HUES64 (cell line): ENCODE data around the gene SUZ12. TPM values are rescaled to one million over a fixed set of nuclear protein-coding genes. Genes with fewer than 3 reads are reported as not detected.
"Not testable (repeated sequence)": the region's sequence is repeated elsewhere in the genome, so short reads cannot be mapped to it uniquely, and the experiment has no call there.

ENCODE experiments used
- H3K27ac ChIP-seq: 2 replicates; pipeline ENCODE4 v1.7.0; 2013; ENCODE audit warnings: low read depth, low read length, inconsistent platforms
- H3K27me3 ChIP-seq: 2 replicates; pipeline ENCODE4 v1.6.1; 2013; ENCODE audit warnings: mild to moderate bottlenecking, low read length; ENCODE audit not compliant: insufficient read depth
- H3K36me3 ChIP-seq: 2 replicates; pipeline ENCODE4 v1.6.1; 2013; ENCODE audit warnings: mild to moderate bottlenecking, low read length; ENCODE audit not compliant: insufficient read depth
- H3K4me1 ChIP-seq: 2 replicates; pipeline ENCODE4 v1.6.1; 2013; ENCODE audit warnings: mild to moderate bottlenecking, low read length, moderate library complexity; ENCODE audit not compliant: insufficient read depth
- H3K4me3 ChIP-seq: 2 replicates; pipeline ENCODE4 v1.5.1; 2013; ENCODE audit warnings: mild to moderate bottlenecking, low read length, moderate library complexity
- H3K9ac ChIP-seq: 2 replicates; pipeline ENCODE4 v1.6.1; 2013; ENCODE audit warnings: mild to moderate bottlenecking, low read depth, low read length
- H3K9me3 ChIP-seq: 2 replicates; pipeline ENCODE4 v1.6.1; 2013; ENCODE audit warnings: low read depth, low read length; ENCODE audit not compliant: insufficient read depth
- WGBS: fragments of 150-250, 120-280 bp; methylation state at CpG from one replicate; pipeline ENCODE4 v1.1.7; 2013; ENCODE audit warnings: missing lambda C conversion rate; 5-methylcytosine and 5-hydroxymethylcytosine counted together
- polyA plus RNA-seq, 2 experiments: library from polyadenylated mRNA; stranded (reverse); fragments of 50-300 nt; gene quantifications; one replicate each; pipeline ENCODE4 v1.2.3, GENCODE V29; 2013

Gene SUZ12
- polyA plus RNA-seq (2013, experiment 1 of 2) = 28.2 TPM
- polyA plus RNA-seq (2013, experiment 2 of 2) = 26.8 TPM

- Histone ChIP-seq H3K9ac (peak within 1 kb of the TSS; percentile 87), H3K27ac (peak within 1 kb of the TSS; percentile 97), H3K4me3 (peak within 1 kb of the TSS; percentile 69), H3K36me3 (peaks cover 12% of the 10 kb centered on the region)
- not testable (repeated sequence) for H3K27me3 ChIP-seq, H3K4me1 ChIP-seq, H3K9me3 ChIP-seq
- WGBS = under 1% methylated on average over 81 of the region's 93 CpGs
These were observed at the start of gene SUZ12 for GRCh38 chr17:31936615-31937609. Gene SUZ12 (plus strand): TSS chr17:31937007. CDS start chr17:31937247, 240 bp downstream.

GRCh38 chr17:31888124-31888523 lies 48.7 kb upstream of the SUZ12 start:
- H3K27me3 ChIP-seq = no peaks in the 10 kb centered on the region
- no peak overlapping the region for H3K27ac ChIP-seq
- H3K9ac ChIP-seq = no peak overlapping the region
- no peak overlapping the region for H3K4me3 ChIP-seq
- H3K9me3 ChIP-seq = no peaks in the 10 kb centered on the region
- H3K4me1 ChIP-seq = no peaks in the 10 kb centered on the region
- peaks cover 92% of the 10 kb centered on the region for H3K36me3 ChIP-seq
- WGBS = 93% methylated on average over 4 of the region's 4 CpGs

GRCh38 chr17:31900877-31901276 lies 35.9 kb upstream of the SUZ12 start:
- peak overlapping the region; percentile 86 for H3K9ac ChIP-seq
- 17% methylated on average over 5 of the region's 5 CpGs for WGBS
- no peaks in the 10 kb centered on the region for H3K9me3 ChIP-seq
- H3K4me3 ChIP-seq = peak overlapping the region; percentile 90
- H3K4me1 ChIP-seq = peaks cover 5% of the 10 kb centered on the region
- no peaks in the 10 kb centered on the region for H3K27me3 ChIP-seq
- no peak overlapping the region for H3K27ac ChIP-seq
- peaks cover 38% of the 10 kb centered on the region for H3K36me3 ChIP-seq

- Histone ChIP-seq H3K9ac (no peak overlapping the region), H3K27me3 (no peaks in the 10 kb centered on the region), H3K4me3 (no peak overlapping the region), H3K9me3 (no peaks in the 10 kb centered on the region), H3K27ac (no peak overlapping the region), H3K36me3 (peaks cover 20% of the 10 kb centered on the region), H3K4me1 (peaks cover 5% of the 10 kb centered on the region)
- 84% methylated on average over 2 of the region's 2 CpGs for WGBS
These were observed 34.1 kb upstream of the SUZ12 start for GRCh38 chr17:31902693-31903092.

- Histone ChIP-seq H3K9ac (no peak overlapping the region), H3K27me3 (no peaks in the 10 kb centered on the region), H3K9me3 (no peaks in the 10 kb centered on the region), H3K4me1 (peaks cover 5% of the 10 kb centered on the region), H3K27ac (no peak overlapping the region), H3K4me3 (no peak overlapping the region), H3K36me3 (peaks cover 13% of the 10 kb centered on the region)
- WGBS = 96% methylated on average over 16 of the region's 16 CpGs
These were observed 33.4 kb upstream of the SUZ12 start for GRCh38 chr17:31903401-31903800.

GRCh38 chr17:31907342-31907962 lies 29.4 kb upstream of the SUZ12 start:
- no peak overlapping the region for H3K9ac ChIP-seq
- H3K9me3 ChIP-seq = no peaks in the 10 kb centered on the region
- no peaks in the 10 kb centered on the region for H3K36me3 ChIP-seq
- H3K4me3 ChIP-seq = no peak overlapping the region
- H3K4me1 ChIP-seq = no peaks in the 10 kb centered on the region
- 83% methylated on average over 7 of the region's 7 CpGs for WGBS
- no peaks in the 10 kb centered on the region for H3K27me3 ChIP-seq
- H3K27ac ChIP-seq = no peak overlapping the region

- Histone ChIP-seq H3K9ac (no peak overlapping the region), H3K27ac (no peak overlapping the region), H3K9me3 (no peaks in the 10 kb centered on the region), H3K36me3 (no peaks in the 10 kb centered on the region), H3K27me3 (no peaks in the 10 kb centered on the region), H3K4me1 (no peaks in the 10 kb centered on the region), H3K4me3 (no peak overlapping the region)
These were observed 28.4 kb upstream of the SUZ12 start for GRCh38 chr17:31908386-31908785.

- not testable (repeated sequence) for H3K4me3 ChIP-seq, H3K36me3 ChIP-seq, H3K9me3 ChIP-seq, H3K9ac ChIP-seq, H3K27me3 ChIP-seq, H3K27ac ChIP-seq, H3K4me1 ChIP-seq
- WGBS = 90% methylated on average over 6 of the region's 6 CpGs
These were observed 24.1 kb upstream of the SUZ12 start for GRCh38 chr17:31912705-31913104.

- 82% methylated on average over 3 of the region's 3 CpGs for WGBS
- 0 out of 2 replicates have a peak, but pooled peaks cover 4% of the 10 kb centered on the region for H3K9me3 ChIP-seq
- H3K36me3 ChIP-seq = no peaks in the 10 kb centered on the region
- H3K9ac ChIP-seq = no peak overlapping the region
- H3K27me3 ChIP-seq = no peaks in the 10 kb centered on the region
- no peak overlapping the region for H3K4me3 ChIP-seq
- 0 out of 2 replicates have a peak, but pooled peaks cover 2% of the 10 kb centered on the region for H3K4me1 ChIP-seq
- no peak overlapping the region for H3K27ac ChIP-seq
These were observed 21.2 kb upstream of the SUZ12 start for GRCh38 chr17:31915456-31916100.

GRCh38 chr17:31916491-31917064 lies 20.2 kb upstream of the SUZ12 start:
- 96% methylated on average over 36 of the region's 36 CpGs for WGBS
- Histone ChIP-seq H3K9me3 (0 out of 2 replicates have a peak, but pooled peaks cover 4% of the 10 kb centered on the region), H3K4me3 (no peak overlapping the region)

More at GRCh38 chr17:31916491-31917064, 20.2 kb upstream of the SUZ12 start:
- Histone ChIP-seq H3K27ac (no peak overlapping the region), H3K36me3 (no peaks in the 10 kb centered on the region), H3K9ac (no peak overlapping the region), H3K27me3 (no peaks in the 10 kb centered on the region), H3K4me1 (0 out of 2 replicates have a peak, but pooled peaks cover 2% of the 10 kb centered on the region)
